DMS114 treated with DMSO at 0.1 percent for 48 hours (cell line): ENCODE data around the gene PAN2.

Experiments
- DNase-seq: peaks from one replicate; lab custom pipeline; 2025; ENCODE audit not compliant: unreplicated experiment; lab: John Stamatoyannopoulos, UW

PAN2 gene, protein sequence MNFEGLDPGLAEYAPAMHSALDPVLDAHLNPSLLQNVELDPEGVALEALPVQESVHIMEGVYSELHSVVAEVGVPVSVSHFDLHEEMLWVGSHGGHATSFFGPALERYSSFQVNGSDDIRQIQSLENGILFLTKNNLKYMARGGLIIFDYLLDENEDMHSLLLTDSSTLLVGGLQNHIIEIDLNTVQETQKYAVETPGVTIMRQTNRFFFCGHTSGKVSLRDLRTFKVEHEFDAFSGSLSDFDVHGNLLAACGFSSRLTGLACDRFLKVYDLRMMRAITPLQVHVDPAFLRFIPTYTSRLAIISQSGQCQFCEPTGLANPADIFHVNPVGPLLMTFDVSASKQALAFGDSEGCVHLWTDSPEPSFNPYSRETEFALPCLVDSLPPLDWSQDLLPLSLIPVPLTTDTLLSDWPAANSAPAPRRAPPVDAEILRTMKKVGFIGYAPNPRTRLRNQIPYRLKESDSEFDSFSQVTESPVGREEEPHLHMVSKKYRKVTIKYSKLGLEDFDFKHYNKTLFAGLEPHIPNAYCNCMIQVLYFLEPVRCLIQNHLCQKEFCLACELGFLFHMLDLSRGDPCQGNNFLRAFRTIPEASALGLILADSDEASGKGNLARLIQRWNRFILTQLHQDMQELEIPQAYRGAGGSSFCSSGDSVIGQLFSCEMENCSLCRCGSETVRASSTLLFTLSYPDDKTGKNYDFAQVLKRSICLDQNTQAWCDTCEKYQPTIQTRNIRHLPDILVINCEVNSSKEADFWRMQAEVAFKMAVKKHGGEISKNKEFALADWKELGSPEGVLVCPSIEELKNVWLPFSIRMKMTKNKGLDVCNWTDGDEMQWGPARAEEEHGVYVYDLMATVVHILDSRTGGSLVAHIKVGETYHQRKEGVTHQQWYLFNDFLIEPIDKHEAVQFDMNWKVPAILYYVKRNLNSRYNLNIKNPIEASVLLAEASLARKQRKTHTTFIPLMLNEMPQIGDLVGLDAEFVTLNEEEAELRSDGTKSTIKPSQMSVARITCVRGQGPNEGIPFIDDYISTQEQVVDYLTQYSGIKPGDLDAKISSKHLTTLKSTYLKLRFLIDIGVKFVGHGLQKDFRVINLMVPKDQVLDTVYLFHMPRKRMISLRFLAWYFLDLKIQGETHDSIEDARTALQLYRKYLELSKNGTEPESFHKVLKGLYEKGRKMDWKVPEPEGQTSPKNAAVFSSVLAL

GRCh38 chr12:56333679-56334489 lies at the start of gene PAN2:
PAN2 (minus strand) TSS chr12:56334000; CDS start chr12:56333094, 906 bp downstream.
- peak; percentile 92 for DNase-seq

DNA sequence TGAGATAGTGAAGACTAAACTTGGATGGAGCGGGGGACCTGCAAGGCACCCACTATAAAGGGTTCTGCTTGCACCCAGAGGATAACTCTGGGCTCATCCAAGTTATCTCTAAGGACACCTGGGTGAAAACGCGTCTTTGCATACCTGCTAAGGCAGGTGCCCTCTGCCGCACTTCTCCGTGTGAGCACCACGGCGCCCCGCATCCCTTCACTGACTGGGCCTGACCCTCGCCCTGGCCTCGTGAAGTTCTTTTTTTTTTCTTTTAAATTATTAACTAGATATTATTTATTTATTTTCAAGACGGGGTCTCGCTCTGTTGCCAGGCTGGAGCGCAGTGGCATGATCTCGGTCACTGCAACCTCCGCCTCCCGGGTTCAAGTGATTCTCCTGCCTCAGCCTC lies 48.8 kb upstream of the PAN2 start:
- no peak for DNase-seq

DNA sequence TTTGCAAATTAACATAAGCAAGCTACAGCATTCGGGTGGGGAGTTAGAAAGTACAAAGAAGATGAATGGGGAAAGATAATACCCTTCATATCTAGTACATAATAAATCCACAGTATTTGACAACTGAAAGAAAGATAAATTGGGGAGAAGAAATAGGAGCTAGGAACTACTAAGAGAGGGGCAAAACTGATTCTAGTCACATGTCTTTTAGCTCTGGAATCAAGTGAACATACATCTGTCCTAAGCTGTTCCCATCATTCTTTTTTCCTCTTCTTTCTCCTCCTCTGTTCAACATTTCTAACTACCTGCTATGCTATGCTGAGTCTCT lies 44.2 kb upstream of the PAN2 start:
- DNase-seq: no peak

- DNase-seq: no peak
These were observed 43.6 kb upstream of the PAN2 start for GRCh38 chr12:56377310-56377988.

GRCh38 chr12:56375598-56376434 lies 42.0 kb upstream of the PAN2 start:
- no peak for DNase-seq

DNA sequence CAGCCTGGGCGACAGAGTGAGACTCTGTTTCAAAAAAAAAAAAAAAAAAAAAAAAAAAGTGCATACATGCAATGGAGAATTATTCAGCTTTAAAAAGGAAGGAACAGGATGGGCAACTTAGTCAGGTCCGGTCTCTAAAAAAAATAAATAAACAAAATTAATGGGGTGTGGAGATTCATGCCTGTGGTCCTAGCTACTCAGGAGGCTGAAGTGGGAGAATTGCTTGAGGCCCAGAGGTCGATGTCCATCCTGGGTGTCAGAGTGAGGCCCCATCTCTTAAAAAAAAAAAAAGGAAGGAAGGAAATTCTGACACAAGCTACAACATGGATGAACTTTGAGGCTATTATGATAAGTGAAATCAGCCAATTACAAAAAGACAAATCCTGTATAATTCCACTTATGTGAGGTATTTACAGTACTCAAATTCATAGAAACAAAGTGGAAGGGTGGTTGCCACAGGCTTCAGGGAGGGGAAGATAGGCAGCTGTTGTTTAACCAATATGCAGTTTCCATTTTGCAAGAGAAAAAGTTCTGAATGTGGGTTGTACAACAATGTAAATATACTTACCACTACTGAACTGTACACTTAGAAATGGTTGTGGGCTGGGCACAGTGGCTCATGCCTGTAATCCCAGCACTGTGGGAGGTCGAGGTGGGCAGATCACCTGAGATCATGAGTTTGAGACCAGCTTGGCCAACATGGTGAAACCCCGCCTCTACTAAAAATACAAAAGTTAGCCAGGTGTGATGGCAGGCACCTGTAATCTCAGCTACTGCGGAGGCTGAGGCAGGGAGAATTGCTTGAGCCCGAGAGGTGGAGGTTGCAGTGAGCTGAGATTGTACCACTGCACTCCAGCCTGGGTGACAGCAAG lies 41.2 kb upstream of the PAN2 start:
- DNase-seq: no peak

GRCh38 chr12:56373515-56373914 lies 39.7 kb upstream of the PAN2 start:
- DNase-seq: no peak

DNA sequence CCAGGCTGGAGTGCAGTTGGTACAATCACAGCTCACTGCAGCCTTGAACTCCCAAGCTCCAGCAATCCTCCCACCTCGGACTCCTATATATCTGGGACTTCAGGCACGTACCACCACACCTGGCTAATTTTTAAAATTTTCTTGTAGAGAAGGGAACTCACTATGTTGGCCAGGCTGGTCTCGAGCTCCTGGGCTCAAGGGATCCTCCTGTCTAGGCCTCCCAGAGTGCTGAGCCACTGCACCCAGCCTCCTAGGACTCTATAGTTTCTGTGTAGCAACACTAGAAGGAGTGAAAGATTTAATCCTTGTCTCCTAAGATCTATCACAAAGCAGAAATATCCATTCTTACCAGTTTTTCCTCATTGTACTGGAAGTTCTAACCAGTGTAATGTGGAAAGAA lies 33.1 kb upstream of the PAN2 start:
- DNase-seq: no peak

DNA sequence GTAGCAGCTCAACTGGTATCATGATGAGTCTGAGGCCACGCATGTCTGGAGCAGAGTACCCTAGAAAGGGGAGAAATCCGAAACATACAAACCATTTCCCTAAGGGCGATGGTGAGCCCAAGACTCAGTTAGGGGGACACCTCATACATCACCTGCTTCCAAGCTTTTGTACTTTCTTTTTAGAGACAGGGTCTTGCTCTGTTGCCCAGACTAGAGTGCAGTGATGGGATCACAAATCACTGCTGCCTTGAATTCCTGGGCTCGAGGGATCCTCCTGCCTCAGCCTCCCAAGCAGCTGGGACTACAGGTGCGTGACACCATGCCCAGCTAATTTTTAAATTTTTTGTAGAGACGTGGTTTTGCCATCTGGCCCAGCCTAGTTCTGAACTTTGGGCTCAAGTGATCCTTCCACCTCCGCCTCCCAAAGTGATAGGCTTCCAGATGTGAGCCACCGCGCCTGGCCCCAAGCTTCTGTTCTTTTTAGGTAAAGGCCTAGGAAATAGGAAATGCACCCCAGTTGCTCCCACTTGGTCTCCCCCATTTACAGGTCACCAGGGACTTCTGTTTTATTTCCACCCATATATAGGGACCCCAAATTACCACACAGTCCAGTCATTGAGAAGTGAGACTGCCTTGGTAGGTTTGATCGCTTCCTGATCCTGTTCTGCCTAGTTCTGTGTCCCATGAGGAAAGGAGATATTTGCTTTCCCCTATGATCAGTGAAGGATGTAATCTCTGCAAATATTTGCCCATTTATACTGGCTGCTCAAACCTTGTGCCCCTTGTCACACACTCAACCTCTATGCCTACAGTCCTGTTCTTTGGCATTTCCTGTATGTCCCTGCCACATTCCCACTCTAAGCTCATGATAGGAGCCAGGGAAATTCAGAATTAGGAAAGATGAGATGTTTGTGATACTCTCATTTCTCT lies 28.6 kb upstream of the PAN2 start, which contains the start of gene APOF:
APOF (minus strand) TSS at position 728 of the 930 bp plus-strand sequence; CDS start at position 616, 112 bp downstream.
- DNase-seq: no peak

GRCh38 chr12:56361487-56362129 lies 27.8 kb upstream of the PAN2 start:
- no peak for DNase-seq

GRCh38 chr12:56359851-56360767 lies 26.3 kb upstream of the PAN2 start, which contains the start of gene STAT2:
STAT2 (minus strand) TSS chr12:56360107; CDS start chr12:56356571, 3,536 bp downstream.
- DNase-seq: peak; percentile 99

DNA sequence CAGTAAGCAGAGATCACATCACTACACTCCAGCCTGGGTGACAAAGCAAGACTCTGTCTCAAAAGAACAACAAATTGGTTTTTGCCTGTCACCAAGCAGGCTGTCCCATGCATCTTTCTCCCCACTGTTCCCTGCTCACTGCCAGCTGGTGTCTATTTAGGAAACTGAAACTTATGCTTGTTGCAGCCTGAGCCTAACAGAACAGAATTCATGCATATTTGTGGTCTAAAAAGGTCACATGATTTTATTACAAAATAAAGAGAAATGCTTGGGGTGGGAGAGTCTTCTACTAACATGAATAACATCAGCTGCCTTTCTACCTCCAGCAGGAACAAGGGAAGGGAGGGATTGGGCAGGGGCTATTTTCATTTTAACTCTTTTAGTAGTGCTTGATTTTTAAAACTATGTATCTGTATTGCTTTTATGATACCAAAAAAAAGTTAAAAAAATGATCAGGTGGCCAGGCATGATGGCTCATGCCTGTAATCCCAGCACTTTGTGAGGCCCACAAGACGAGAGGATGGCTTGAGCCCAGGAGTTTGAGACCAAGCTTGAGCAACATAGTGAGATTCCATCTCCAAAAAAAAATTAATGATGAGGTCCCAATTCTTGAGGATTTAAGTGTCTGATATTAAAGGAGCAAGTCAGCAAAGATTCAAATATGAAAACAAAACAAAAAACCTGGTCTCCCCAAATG lies 25.2 kb upstream of the PAN2 start:
- no peak for DNase-seq

GRCh38 chr12:56351325-56351724 lies 17.5 kb upstream of the PAN2 start:
- no peak for DNase-seq

DNA sequence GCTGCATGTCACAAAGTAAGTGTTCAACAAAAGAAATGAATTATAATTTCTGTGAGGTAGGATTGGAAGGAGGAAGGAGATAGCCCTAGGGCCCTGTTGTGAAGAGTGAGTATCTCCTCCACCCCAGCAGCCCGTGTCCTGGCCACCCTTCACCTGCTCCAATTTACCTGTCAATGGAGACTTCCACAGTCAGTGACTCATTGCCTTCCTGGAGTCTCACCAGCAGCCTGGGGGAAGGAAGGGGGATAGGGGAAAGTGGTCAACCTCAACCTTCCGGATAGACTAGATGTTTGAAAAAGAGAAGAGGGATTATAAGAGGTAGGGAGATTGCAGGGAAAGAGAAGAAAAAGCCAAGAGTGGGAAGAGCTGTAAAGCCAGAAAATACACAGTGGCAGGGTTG lies 16.9 kb upstream of the PAN2 start:
- no peak for DNase-seq

GRCh38 chr12:56348776-56349175 lies 15.0 kb upstream of the PAN2 start:
- DNase-seq: no peak
